LNCaP clone FGC (cell line): ENCODE data around the gene ADD3.

Source experiments
- DNase-seq: peaks from one replicate; pipeline ENCODE4 v3.0.0-alpha.2; 2011; ENCODE audit warnings: low read depth
- H3K4me3 ChIP-seq: 2 replicates; pipeline ENCODE4 v1.5.1; 2011; ENCODE audit warnings: mild to moderate bottlenecking, low read depth, low read length, control low read depth
- TF ChIP-seq, protein P1 (sequence below): IDR thresholded peaks from 2 replicates; pipeline ENCODE4 v1.5.1; 2012; ENCODE audit warnings: mild to moderate bottlenecking; ENCODE audit not compliant: control insufficient read depth, insufficient read depth; ENCODE audit errors: extremely low read depth

ADD3 gene

DNA sequence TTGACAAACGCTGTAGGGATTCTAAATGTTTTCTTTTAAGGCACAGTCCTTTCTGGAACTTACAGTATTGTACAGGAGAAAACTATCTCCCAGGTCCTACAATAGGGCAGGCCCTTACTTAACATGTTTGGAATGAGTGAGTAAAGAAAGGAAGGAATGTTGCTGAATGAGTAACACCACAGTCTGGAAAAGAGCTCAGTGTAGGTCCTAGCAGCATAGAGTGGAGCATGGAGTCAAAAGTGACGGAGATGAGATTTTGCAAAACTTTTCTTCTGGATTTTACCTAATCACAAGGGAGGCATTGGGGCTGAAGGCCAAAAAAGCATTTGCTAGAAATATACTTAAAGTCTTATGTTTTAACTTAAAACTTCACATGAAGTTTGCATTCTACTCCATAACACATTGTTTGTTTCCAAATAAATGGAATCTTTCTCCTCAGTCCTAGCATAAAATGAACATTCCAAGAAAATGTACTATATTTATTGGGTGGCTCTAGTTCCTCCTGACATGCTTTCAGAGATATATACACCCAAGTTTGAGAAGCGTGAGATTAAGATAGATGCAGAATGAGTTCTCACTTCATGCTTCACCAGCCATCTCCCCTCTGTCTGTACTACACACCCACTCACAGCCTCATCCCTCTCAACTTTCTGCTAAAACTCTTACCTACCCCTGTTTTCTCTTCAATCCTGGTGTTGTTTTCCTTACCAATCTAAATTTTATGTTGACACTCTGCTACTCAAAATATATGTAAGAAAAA is 20.2 kb upstream of the ADD3 start:
- no peak overlapping the region for H3K4me3 ChIP-seq
- DNase-seq = no peak
- TF ChIP-seq, protein P1, sequence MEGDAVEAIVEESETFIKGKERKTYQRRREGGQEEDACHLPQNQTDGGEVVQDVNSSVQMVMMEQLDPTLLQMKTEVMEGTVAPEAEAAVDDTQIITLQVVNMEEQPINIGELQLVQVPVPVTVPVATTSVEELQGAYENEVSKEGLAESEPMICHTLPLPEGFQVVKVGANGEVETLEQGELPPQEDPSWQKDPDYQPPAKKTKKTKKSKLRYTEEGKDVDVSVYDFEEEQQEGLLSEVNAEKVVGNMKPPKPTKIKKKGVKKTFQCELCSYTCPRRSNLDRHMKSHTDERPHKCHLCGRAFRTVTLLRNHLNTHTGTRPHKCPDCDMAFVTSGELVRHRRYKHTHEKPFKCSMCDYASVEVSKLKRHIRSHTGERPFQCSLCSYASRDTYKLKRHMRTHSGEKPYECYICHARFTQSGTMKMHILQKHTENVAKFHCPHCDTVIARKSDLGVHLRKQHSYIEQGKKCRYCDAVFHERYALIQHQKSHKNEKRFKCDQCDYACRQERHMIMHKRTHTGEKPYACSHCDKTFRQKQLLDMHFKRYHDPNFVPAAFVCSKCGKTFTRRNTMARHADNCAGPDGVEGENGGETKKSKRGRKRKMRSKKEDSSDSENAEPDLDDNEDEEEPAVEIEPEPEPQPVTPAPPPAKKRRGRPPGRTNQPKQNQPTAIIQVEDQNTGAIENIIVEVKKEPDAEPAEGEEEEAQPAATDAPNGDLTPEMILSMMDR = no peak

DNA sequence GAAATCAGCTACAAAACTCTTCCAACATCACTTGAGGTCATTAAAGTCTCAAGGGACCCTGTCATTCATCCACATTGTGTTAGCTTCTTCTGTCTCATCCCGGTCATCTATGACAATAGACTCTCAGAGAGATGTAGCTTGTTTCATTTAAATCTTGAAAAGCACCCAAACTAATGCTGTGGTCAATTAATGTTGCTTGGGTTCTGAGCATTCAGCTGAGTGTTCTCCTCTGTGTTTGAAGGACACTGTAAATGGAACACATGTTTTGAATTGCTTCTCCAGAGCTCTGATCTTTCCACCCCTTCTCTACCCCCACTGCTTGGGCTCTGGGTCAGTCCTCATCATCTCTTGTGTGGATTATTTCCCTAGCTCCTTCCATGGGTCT is 19.6 kb upstream of the ADD3 start:
- H3K4me3 ChIP-seq = no peak overlapping the region
- TF ChIP-seq, protein P1 = no peak
- no peak for DNase-seq

DNA sequence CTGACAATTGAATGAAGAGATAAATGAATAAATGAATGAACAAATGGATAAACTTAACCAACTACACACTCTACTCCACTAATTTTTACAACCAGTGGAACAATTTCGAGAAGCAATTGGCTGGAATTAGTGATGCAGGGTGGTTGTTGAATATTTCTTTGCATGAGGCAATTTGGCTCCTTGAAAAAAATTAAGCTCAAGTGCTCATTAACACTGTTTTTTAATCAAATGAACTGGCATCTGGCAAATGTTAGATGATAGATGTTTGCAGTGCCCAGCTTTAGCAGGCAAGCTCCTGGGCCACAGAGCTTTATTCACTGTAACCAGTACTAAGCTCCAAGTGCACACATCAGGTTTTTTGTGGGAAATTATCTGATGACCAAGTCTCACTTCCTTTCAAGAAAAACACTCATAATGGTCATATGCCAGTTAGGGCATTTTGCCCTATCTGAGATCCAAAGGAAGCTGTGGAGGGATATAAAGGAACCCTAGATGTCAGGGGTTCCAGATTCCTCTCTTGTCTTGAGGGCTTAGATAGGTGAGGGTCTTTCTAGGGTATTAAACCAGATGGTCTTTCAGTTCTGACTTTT is 16.4 kb upstream of the ADD3 start:
- DNase-seq = no peak
- TF ChIP-seq, protein P1 = no peak
- H3K4me3 ChIP-seq = no peak overlapping the region

DNA sequence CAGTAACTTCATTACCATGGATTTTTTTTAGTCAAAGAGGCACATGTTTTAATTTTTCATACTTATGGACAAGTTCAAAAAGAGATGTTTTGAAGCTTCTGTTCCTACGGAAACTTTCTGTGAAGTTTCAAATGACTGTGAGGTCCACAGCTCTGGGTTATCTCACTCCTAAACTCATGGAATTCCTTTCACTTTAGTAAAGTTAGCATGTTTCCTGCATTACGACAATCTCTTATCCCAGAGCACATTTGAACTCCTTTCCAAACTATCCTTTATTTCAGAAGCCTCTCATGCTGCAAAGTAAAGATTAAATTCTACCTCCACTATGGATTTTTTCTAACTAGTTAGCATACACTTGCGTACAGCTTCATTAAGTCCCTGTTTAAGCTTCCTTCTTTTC is 15.3 kb upstream of the ADD3 start:
- DNase-seq = no peak

DNA sequence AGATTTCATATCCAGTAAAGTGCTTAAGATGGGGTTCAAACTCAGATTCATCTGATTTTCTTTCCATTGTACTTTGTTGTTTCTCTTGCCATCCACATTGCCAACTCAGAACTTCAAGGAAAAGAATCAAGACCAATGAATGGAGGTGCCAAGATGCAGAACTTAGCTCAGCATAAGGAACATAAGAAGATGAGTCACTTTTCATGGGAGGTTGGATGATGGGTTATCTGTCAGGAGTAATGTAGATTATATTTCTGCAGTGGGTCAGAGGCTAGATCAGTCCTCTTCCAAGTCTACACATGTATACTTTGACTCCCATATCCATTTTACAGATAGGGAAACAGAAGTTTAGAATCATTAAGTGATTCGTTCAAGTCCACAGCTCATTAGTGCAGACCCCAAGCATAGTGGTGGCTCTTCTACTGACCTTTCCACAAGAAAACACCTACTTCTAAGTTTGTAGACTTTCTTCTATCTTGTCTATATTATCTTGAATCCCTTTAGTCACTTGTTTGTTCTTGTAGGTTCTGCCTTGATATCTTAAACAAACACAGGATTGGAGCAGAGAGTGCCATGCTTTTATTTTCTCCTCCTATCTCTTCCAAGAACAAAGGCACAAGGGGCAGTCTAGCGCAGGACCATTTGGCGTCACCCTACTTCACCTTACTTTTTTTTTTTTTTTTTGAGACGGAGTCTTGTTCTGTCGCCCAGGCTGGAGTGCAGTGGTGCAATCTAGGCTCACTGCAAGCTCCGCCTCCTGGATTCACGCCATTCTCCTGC is 14.0 kb upstream of the ADD3 start:
- TF ChIP-seq, protein P1 = no peak
- no peak for DNase-seq
- no peak overlapping the region for H3K4me3 ChIP-seq

More for the DNA sequence above, 15.3 kb upstream of the ADD3 start:
- TF ChIP-seq, protein P1 = no peak
- H3K4me3 ChIP-seq = no peak overlapping the region

DNA sequence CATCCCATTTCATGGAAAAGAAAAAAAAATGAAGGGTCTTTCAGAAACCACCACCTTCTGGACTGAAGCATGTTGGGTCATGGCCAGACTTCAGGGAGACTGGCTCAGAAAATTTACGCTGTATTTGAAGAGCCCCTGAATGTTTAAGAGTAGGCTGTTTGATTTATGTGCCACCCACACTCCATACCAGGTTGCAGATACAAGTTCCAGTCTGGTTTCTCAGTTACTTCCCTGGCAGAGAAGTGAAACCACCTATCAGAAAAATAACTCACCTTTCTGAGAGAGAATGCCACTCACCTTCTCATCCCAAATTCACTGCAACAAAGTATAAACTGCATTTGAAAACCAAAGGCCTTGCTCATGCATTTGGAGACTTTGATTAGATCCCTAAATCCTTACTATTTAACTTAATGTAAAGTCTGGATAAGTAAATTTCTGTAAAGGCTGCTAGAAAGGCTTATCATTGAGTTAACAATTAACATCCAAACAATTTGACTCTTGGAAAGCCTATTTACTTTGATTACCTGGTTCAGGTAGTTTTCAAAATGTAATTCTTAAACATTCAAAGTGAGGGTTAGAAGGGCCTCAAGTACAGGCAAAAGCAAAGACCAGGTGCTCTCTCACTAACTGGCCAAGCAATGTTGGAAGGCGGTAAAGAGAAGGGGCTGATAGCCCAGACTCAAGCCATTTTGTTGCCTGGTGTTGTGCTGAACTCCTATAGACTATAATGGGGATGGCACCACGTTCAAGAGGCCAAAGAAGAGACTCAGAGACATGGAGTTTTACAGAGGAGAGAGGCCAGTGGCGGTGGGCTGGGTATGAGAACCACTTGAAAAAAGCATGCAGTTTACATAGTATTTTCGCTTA is 12.8 kb upstream of the ADD3 start:
- TF ChIP-seq, protein P1 = no peak

More for the DNA sequence above, 12.8 kb upstream of the ADD3 start:
- DNase-seq = no peak
- H3K4me3 ChIP-seq = no peak overlapping the region
